ENCODE measurements around the gene ANGEL1.

The ANGEL1 gene

GRCh38 chr14:76830556-76830955 is 17.9 kb upstream of the ANGEL1 start:
- no peak for TF ChIP-seq CTCF (IDR thresholded peaks at IDR 0.05; ENCODE audit: borderline replicate concordance, insufficient read depth, low read depth, low read length)

DNA sequence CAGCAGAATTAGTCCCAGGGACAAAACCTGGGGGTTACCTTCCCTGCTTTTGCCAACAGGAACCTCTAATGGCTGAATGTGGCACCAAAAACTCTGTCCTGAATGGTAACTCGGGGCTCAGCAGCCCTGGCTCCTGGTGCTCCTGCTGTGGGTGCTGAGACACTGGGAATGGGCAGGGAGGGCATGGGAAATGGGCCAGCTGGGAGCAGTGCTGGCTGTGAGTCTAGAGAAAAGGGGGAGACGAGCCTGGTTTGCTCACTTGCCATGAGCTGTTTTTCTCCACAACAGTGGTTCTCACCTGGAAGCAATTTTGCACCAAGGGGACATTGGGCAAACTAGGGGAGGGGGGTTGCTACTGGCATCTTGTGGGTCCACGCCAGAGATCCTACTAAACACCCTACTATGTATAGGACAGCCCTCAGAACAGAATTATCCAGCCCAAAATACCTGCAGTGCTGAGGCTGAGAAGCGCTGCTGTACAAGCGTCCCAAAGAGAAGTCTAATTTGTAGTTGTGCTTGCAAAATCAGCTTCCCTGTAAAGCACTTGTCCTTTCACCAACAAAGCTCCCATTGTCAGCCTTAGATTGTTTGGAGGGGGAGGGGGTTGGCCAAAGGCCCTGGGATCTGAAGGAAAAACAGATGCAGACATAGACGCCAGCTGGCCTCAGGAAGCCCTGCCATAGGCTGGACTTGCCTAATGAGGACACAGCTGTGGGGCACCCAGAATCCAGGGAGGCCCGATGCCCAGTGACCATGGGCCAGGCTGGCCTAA is 17.2 kb upstream of the ANGEL1 start:
- H3K4me3 ChIP-seq (ENCODE audit: low read depth, low read length), result no peak overlapping the region
- no peak for TF ChIP-seq CTCF (IDR thresholded peaks at IDR 0.05; ENCODE audit: borderline replicate concordance, insufficient read depth, low read depth, low read length)

More at GRCh38 chr14:76830556-76830955, 17.9 kb upstream of the ANGEL1 start:
- H3K4me3 ChIP-seq (ENCODE audit: low read depth, low read length), result no peak overlapping the region

DNA sequence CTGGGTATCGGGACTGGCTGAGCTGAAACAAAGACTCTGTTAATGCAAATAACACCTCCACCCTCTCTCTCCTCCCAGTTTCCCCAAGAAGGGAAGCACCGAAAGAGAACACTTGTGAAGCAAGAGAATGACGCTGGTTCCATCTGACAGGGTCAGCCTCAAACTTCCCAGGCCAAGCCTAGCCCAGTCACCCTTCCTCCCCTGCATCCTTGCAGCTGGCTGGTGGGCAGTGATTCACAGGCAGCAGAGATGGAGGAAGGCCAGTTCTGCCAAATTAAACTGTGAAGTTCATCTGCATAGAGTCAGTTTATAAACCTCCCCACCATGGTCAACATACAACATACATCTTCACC is 16.3 kb upstream of the ANGEL1 start:
- TF ChIP-seq CTCF (IDR thresholded peaks at IDR 0.05; ENCODE audit: borderline replicate concordance, insufficient read depth, low read depth, low read length), result no peak
- H3K4me3 ChIP-seq (ENCODE audit: low read depth, low read length), result no peak overlapping the region

DNA sequence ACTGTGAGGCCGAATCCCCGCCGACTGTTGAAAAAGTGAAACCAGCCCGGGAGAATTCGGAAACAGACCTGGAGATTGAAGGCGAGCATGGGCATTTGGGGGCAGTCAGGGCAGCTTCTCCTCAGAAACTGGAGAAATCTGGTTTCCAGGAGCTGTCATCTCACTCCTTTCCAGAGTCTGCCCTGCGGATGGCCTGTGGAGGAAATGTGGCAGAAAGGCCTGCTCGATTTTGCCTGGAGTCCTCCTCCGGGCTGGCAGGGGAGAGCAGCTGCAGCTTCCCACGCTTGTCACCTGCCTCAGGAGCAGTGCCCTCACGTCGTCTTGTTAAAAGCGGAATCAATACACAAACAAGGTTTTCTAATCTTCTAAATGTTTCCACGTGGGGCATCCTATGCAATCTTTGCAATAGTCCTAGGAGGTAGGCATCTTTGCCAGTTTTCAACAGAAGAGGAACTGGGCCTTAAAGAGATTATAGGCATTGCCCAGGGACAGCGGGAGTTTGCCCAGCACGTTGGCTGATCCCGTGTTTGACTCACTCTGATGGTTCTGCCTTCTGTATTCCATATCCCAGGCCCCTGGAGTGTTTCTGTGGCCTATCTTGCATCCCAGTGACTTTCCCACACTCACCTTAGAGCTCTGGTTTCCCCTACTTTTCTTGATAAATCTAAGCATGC is 15.8 kb upstream of the ANGEL1 start:
- TF ChIP-seq CTCF (IDR thresholded peaks at IDR 0.05; ENCODE audit: borderline replicate concordance, insufficient read depth, low read depth, low read length), result no peak
- no peak overlapping the region for H3K4me3 ChIP-seq (ENCODE audit: low read depth, low read length)

- H3K4me3 ChIP-seq (ENCODE audit: low read depth, low read length), result no peak overlapping the region
- TF ChIP-seq CTCF (IDR thresholded peaks at IDR 0.05; ENCODE audit: borderline replicate concordance, insufficient read depth, low read depth, low read length), result no peak
Measured at GRCh38 chr14:76827696-76828296, 15.1 kb upstream of the ANGEL1 start.

GRCh38 chr14:76826122-76826521 is 13.4 kb upstream of the ANGEL1 start, which contains the start of gene LRRC74A:
LRRC74A (plus strand) TSS chr14:76826408; CDS start chr14:76826698, 290 bp downstream.
- no peak for TF ChIP-seq CTCF (IDR thresholded peaks at IDR 0.05; ENCODE audit: borderline replicate concordance, insufficient read depth, low read depth, low read length)
- no peak within 1 kb of the TSS for H3K4me3 ChIP-seq (ENCODE audit: low read depth, low read length)

Measured in GM12875 (cell line).